ENCODE results near the gene GFOD1. TPM values are rescaled to one million over a fixed set of nuclear protein-coding genes. Genes with fewer than 3 reads are reported as not detected.

GFOD1 gene
- polyA plus RNA-seq, 1 donor: 2.0 TPM

GRCh38 chr6:13453771-13454251 is 33.6 kb downstream of the GFOD1 start:
- H3K9me3 ChIP-seq (ENCODE audit: control insufficient read depth, low read depth, low read length): no peaks in the 10 kb centered on the region
- no peaks in the 10 kb centered on the region for H3K36me3 ChIP-seq (ENCODE audit: control insufficient read depth, insufficient read depth, low read length)
- no peak overlapping the region for H3K4me3 ChIP-seq (ENCODE audit: low read length)
- WGBS (ENCODE audit: insufficient coverage, low lambda C conversion rate): no CpG with 5 or more reads among the region's 2 CpGs
- no peak overlapping the region for H3K27ac ChIP-seq (ENCODE audit: low read length)
- no peak for DNase-seq
- no peaks in the 10 kb centered on the region for H3K4me1 ChIP-seq (ENCODE audit: control insufficient read depth, insufficient read depth, low read length)
- peaks cover 2% of the 10 kb centered on the region for H3K27me3 ChIP-seq (ENCODE audit: control insufficient read depth, insufficient read depth, low read length)

GRCh38 chr6:13453153-13453552 is 34.2 kb downstream of the GFOD1 start:
- Histone ChIP-seq H3K4me1 (ENCODE audit: control insufficient read depth, insufficient read depth, low read length) (no peaks in the 10 kb centered on the region), H3K27ac (ENCODE audit: low read length) (no peak overlapping the region)
- no peak for DNase-seq

DNA sequence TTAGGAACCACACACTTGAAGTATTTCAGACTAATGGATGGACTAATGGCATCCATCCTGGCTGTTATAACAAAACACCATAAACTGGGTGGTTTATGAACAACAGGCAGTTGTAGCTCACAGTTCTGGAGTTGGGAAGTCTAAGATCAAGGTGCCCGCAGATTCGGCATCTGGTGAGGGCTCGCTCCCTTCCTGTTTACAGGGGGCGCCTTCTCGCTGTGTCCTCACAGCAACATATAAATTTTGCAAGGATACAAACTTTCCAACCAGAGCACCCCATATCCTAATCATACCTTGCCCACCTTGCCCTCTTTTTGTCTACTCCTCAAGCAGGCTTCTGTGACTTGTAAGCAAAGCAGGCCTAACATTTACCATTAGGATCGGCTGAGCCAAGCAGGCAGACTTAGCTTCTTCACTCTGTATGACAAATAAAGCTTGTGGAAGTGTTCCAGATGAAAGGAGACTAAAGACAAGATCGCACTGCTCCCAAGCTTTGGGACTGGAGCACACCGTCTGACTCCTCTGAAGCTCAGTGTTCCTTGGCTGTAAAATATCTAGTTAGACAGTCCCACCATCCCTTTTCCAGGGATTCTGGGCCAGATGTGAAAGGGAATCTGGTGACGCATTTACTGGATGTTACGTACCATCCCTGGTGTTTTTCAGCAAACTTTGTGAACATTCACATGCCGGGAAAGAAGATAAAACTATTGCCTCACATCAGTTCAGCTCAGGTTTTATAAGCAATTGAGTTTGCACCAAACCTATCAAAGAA is 34.9 kb downstream of the GFOD1 start:
- peaks cover 4% of the 10 kb centered on the region for H3K27me3 ChIP-seq (ENCODE audit: control insufficient read depth, insufficient read depth, low read length)
- H3K36me3 ChIP-seq (ENCODE audit: control insufficient read depth, insufficient read depth, low read length): no peaks in the 10 kb centered on the region
- no peaks in the 10 kb centered on the region for H3K9me3 ChIP-seq (ENCODE audit: control insufficient read depth, low read depth, low read length)
- DNase-seq: no peak
- H3K4me1 ChIP-seq (ENCODE audit: control insufficient read depth, insufficient read depth, low read length): no peaks in the 10 kb centered on the region
- H3K4me3 ChIP-seq (ENCODE audit: low read length): no peak overlapping the region
- no peak overlapping the region for H3K27ac ChIP-seq (ENCODE audit: low read length)
- 92% methylated on average over 2 of the region's 11 CpGs for WGBS (ENCODE audit: insufficient coverage, low lambda C conversion rate)

More at GRCh38 chr6:13453153-13453552, 34.2 kb downstream of the GFOD1 start:
- no peaks in the 10 kb centered on the region for H3K36me3 ChIP-seq (ENCODE audit: control insufficient read depth, insufficient read depth, low read length)
- peaks cover 2% of the 10 kb centered on the region for H3K27me3 ChIP-seq (ENCODE audit: control insufficient read depth, insufficient read depth, low read length)
- no peak overlapping the region for H3K4me3 ChIP-seq (ENCODE audit: low read length)
- whole genome bisulfite sequencing (ENCODE audit: insufficient coverage, low lambda C conversion rate): 96% methylated on average over 3 of the region's 4 CpGs
- H3K9me3 ChIP-seq (ENCODE audit: control insufficient read depth, low read depth, low read length): no peaks in the 10 kb centered on the region

- H3K4me1 ChIP-seq (ENCODE audit: control insufficient read depth, insufficient read depth, low read length): no peaks in the 10 kb centered on the region
- no peak overlapping the region for H3K27ac ChIP-seq (ENCODE audit: low read length)
- no peaks in the 10 kb centered on the region for H3K9me3 ChIP-seq (ENCODE audit: control insufficient read depth, low read depth, low read length)
- peaks cover 4% of the 10 kb centered on the region for H3K27me3 ChIP-seq (ENCODE audit: control insufficient read depth, insufficient read depth, low read length)
- no peak overlapping the region for H3K4me3 ChIP-seq (ENCODE audit: low read length)
- H3K36me3 ChIP-seq (ENCODE audit: control insufficient read depth, insufficient read depth, low read length): no peaks in the 10 kb centered on the region
- no peak for DNase-seq
- WGBS (ENCODE audit: insufficient coverage, low lambda C conversion rate): 100% methylated on average over 2 of the region's 15 CpGs
Observed at GRCh38 chr6:13451181-13451895, 36.1 kb downstream of the GFOD1 start.

- no peak overlapping the region for H3K27ac ChIP-seq (ENCODE audit: low read length)
- no peaks in the 10 kb centered on the region for H3K9me3 ChIP-seq (ENCODE audit: control insufficient read depth, low read depth, low read length)
- no CpG with 5 or more reads among the region's 6 CpGs for whole genome bisulfite sequencing (ENCODE audit: insufficient coverage, low lambda C conversion rate)
- peaks cover 4% of the 10 kb centered on the region for H3K27me3 ChIP-seq (ENCODE audit: control insufficient read depth, insufficient read depth, low read length)
- no peaks in the 10 kb centered on the region for H3K36me3 ChIP-seq (ENCODE audit: control insufficient read depth, insufficient read depth, low read length)
- H3K4me3 ChIP-seq (ENCODE audit: low read length): no peak overlapping the region
- H3K4me1 ChIP-seq (ENCODE audit: control insufficient read depth, insufficient read depth, low read length): no peaks in the 10 kb centered on the region
- no peak for DNase-seq
Observed at GRCh38 chr6:13450628-13451027, 36.8 kb downstream of the GFOD1 start.

DNA sequence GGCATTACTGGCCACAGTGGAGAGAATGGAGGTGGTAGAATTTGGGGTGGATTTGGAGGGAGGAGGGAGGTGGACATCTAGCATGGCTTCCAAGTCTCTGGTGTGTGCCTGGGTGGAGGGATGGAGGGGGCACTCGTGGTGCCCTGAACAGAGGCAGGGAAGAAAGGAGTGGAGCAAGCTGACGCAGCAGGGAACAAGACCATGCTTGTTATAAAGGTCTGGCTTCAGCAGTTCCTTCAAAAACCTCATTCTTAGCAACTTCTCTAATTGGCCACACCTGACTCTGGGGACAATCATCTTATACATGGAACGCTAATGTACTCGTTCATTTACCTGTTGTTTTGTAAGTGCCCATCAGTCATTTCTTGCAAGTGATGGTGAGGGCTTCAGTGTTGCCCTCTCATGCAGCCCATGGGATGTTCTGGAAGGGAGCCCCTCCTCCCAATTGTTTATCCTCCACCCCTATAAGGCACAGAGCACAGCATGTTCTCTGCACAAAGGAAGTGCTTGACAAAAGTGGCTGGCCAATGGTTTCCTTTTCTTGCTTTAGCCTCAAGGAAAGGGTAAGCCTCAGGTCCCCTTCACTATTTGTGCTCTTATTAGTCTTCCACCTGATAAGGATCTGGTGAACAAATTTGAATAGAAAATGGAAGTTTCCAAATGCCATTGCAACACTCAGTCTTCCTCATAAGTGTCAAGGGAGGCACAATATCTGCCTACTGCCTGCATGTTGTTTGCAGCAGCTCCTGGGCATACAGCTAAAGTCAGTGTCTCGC is 39.3 kb downstream of the GFOD1 start:
- H3K27ac ChIP-seq (ENCODE audit: low read length): no peak overlapping the region
- no peaks in the 10 kb centered on the region for H3K36me3 ChIP-seq (ENCODE audit: control insufficient read depth, insufficient read depth, low read length)
- DNase-seq: no peak
- WGBS (ENCODE audit: insufficient coverage, low lambda C conversion rate): 60% methylated on average over 1 of the region's 5 CpGs
- H3K4me1 ChIP-seq (ENCODE audit: control insufficient read depth, insufficient read depth, low read length): no peaks in the 10 kb centered on the region
- no peaks in the 10 kb centered on the region for H3K9me3 ChIP-seq (ENCODE audit: control insufficient read depth, low read depth, low read length)
- peaks cover 2% of the 10 kb centered on the region for H3K27me3 ChIP-seq (ENCODE audit: control insufficient read depth, insufficient read depth, low read length)
- no peak overlapping the region for H3K4me3 ChIP-seq (ENCODE audit: low read length)

GRCh38 chr6:13446381-13446780 is 41.0 kb downstream of the GFOD1 start:
- Histone ChIP-seq H3K36me3 (ENCODE audit: control insufficient read depth, insufficient read depth, low read length) (no peaks in the 10 kb centered on the region), H3K27me3 (ENCODE audit: control insufficient read depth, insufficient read depth, low read length) (peaks cover 2% of the 10 kb centered on the region), H3K4me1 (ENCODE audit: control insufficient read depth, insufficient read depth, low read length) (no peaks in the 10 kb centered on the region), H3K9me3 (ENCODE audit: control insufficient read depth, low read depth, low read length) (no peaks in the 10 kb centered on the region), H3K4me3 (ENCODE audit: low read length) (no peak overlapping the region), H3K27ac (ENCODE audit: low read length) (no peak overlapping the region)
- DNase-seq: no peak
- no CpG with 5 or more reads among the region's 7 CpGs for WGBS (ENCODE audit: insufficient coverage, low lambda C conversion rate)

DNA sequence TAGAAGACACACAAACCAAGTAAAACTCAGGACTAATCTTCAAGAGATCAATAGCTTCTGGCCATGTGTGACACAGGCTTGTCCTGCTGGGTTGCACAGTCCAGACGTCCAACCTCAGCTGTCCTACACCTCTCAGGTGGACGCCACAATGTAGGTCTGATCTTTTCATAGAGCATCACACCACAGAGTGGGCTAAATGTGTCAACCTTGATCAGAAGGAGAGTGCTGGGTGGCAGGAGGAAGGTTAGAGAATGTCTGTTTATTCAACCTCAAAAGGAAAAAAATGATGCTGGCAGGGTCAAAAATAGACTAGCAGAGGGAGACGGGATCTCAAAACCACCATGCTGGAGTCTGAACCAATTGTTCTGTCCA is 41.7 kb downstream of the GFOD1 start:
- Histone ChIP-seq H3K4me3 (ENCODE audit: low read length) (no peak overlapping the region), H3K4me1 (ENCODE audit: control insufficient read depth, insufficient read depth, low read length) (no peaks in the 10 kb centered on the region), H3K27me3 (ENCODE audit: control insufficient read depth, insufficient read depth, low read length) (peaks cover 4% of the 10 kb centered on the region), H3K36me3 (ENCODE audit: control insufficient read depth, insufficient read depth, low read length) (no peaks in the 10 kb centered on the region), H3K9me3 (ENCODE audit: control insufficient read depth, low read depth, low read length) (no peaks in the 10 kb centered on the region), H3K27ac (ENCODE audit: low read length) (no peak overlapping the region)
- DNase-seq: no peak
- WGBS (ENCODE audit: insufficient coverage, low lambda C conversion rate): no CpG with 5 or more reads among the region's 3 CpGs

DNA sequence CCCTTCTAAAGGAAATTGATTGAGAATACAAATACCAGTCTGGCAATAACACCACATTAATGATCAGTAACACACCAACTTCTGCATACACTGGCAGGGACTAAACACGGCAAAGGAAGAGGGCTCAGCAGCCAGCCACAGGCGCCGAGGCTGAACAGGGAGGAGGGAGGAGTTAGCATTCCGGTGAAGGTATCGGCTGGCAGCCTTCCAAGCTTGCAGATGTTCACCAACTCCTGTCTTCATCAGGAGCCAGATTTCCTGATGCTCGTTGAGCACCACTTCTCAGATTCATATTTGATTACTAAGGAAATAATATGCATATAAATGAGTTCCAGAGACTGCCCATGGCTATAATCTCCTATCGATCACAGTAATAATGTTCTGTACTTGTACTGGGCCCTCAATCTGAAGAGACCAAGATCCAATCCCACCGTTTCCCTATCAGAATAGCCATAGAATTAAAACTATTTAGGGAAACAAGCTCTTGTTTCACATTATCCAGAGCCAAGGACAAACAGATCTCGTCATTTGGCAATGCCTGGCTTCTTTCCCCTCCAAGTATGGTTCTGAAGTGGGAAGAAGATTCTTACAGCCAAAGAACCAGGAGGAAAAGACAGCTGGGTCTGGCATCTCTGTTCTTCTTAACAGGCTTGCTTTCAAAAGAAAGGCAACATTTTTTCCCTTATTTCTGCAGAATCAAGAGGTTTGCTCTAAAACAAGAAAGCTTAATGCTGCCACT is 42.2 kb downstream of the GFOD1 start:
- no peaks in the 10 kb centered on the region for H3K36me3 ChIP-seq (ENCODE audit: control insufficient read depth, insufficient read depth, low read length)
- no peak overlapping the region for H3K27ac ChIP-seq (ENCODE audit: low read length)
- no CpG with 5 or more reads among the region's 9 CpGs for WGBS (ENCODE audit: insufficient coverage, low lambda C conversion rate)
- no peaks in the 10 kb centered on the region for H3K4me1 ChIP-seq (ENCODE audit: control insufficient read depth, insufficient read depth, low read length)
- H3K4me3 ChIP-seq (ENCODE audit: low read length): no peak overlapping the region
- peaks cover 4% of the 10 kb centered on the region for H3K27me3 ChIP-seq (ENCODE audit: control insufficient read depth, insufficient read depth, low read length)
- DNase-seq: peak; percentile 14 to 30
- H3K9me3 ChIP-seq (ENCODE audit: control insufficient read depth, low read depth, low read length): no peaks in the 10 kb centered on the region

DNA sequence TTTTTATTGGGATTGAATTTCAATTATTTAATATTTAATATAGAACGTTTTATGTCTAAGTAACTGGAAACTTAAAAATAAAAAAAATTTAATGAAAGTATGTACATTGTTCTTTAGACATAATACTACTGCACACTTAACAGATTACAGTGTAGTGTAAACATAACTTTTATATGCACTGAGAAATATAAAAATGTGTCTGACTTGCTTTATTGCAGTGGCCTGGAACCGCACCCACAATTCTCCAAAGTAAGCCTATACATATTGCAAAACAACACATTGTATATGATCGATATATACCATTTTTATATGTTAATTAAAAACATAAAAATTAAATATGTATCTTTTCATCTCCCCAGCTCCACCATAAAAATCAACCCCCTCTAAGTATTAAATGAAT is 42.8 kb downstream of the GFOD1 start:
- Histone ChIP-seq H3K9me3 (ENCODE audit: control insufficient read depth, low read depth, low read length) (no peaks in the 10 kb centered on the region), H3K4me3 (ENCODE audit: low read length) (no peak overlapping the region), H3K36me3 (ENCODE audit: control insufficient read depth, insufficient read depth, low read length) (no peaks in the 10 kb centered on the region), H3K27me3 (ENCODE audit: control insufficient read depth, insufficient read depth, low read length) (peaks cover 4% of the 10 kb centered on the region), H3K27ac (ENCODE audit: low read length) (no peak overlapping the region), H3K4me1 (ENCODE audit: control insufficient read depth, insufficient read depth, low read length) (no peaks in the 10 kb centered on the region)
- DNase-seq: no peak
- WGBS (ENCODE audit: insufficient coverage, low lambda C conversion rate): 100% methylated on average over 2 of the region's 3 CpGs
